ENCODE measurements around the gene FAM3A. TPM values are rescaled to one million over a fixed set of nuclear protein-coding genes. Genes with fewer than 3 reads are reported as not detected.

The FAM3A gene
- total RNA-seq, 4 donors from 2014 or later: 40.9 to 76.5 (median 55.7) TPM

- Histone ChIP-seq H3K9me3 (no peaks in the 10 kb centered on the region), H3K4me3 (no peak overlapping the region), H3K4me1 (peaks cover 0 to under 1% (median 0%) of the 10 kb centered on the region in 4 donors), H3K27me3 (no peaks in the 10 kb centered on the region), H3K36me3 (no peaks in the 10 kb centered on the region), H3K27ac (no peak overlapping the region)
- 61 to 83% methylated on average over 3 of the region's 3 CpGs for WGBS, 2 donors
- no peak for DNase-seq (ENCODE audit: low spot score in 2 of 2)
- TF ChIP-seq, protein P1, sequence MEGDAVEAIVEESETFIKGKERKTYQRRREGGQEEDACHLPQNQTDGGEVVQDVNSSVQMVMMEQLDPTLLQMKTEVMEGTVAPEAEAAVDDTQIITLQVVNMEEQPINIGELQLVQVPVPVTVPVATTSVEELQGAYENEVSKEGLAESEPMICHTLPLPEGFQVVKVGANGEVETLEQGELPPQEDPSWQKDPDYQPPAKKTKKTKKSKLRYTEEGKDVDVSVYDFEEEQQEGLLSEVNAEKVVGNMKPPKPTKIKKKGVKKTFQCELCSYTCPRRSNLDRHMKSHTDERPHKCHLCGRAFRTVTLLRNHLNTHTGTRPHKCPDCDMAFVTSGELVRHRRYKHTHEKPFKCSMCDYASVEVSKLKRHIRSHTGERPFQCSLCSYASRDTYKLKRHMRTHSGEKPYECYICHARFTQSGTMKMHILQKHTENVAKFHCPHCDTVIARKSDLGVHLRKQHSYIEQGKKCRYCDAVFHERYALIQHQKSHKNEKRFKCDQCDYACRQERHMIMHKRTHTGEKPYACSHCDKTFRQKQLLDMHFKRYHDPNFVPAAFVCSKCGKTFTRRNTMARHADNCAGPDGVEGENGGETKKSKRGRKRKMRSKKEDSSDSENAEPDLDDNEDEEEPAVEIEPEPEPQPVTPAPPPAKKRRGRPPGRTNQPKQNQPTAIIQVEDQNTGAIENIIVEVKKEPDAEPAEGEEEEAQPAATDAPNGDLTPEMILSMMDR (IDR thresholded peaks at IDR 0.05): no peak
Measured at GRCh38 chrX:154494715-154495114, 21.3 kb downstream of the FAM3A start.

GRCh38 chrX:154490414-154491083, 25.5 kb downstream of the FAM3A start, which contains the start of gene SLC10A3:
Gene SLC10A3 (minus strand): TSS chrX:154490629. CDS start chrX:154488940, 1,689 bp downstream.
- peak within 1 kb of the TSS; percentile 47 to 85 (median 62) for H3K4me3 ChIP-seq
- H3K27me3 ChIP-seq: no peaks in the 10 kb centered on the region
- no peaks in the 10 kb centered on the region for H3K9me3 ChIP-seq
- H3K4me1 ChIP-seq: peaks cover 0 to 28% (median 1%) of the 10 kb centered on the region in 4 donors
- WGBS, 2 donors: 25% methylated on average over 39 of the region's 71 CpGs; no CpG with 5 or more reads in 1 of the 2 donors
- peak; percentile 74 to 80 for DNase-seq (ENCODE audit: low spot score in 2 of 2)
- peak within 1 kb of the TSS; percentile 83 to 97 (median 92) for H3K27ac ChIP-seq
- TF ChIP-seq EP300 (IDR thresholded peaks at IDR 0.05) (peak in 1 of 2 donors; percentile 96), POLR2A (IDR thresholded peaks at IDR 0.05) (peak; percentile 47 to 86)
- TF ChIP-seq, protein P1 (IDR thresholded peaks at IDR 0.05): peak in 1 of 5 experiments; percentile 7
- peaks cover 0 to 12% (median 0%) of the 10 kb centered on the region in 3 donors for H3K36me3 ChIP-seq

GRCh38 chrX:154490021-154490413, 26.0 kb downstream of the FAM3A start:
- whole genome bisulfite sequencing, 2 donors: 20 to 21% methylated on average over 1 to 15 of the region's 19 CpGs
- Histone ChIP-seq H3K27me3 (no peaks in the 10 kb centered on the region), H3K27ac (peak overlapping the region; percentile 79 to 97 (median 92)), H3K4me3 (peak overlapping the region; percentile 34 to 85 (median 62)), H3K4me1 (peaks cover 0 to 33% (median 6%) of the 10 kb centered on the region in 4 donors), H3K36me3 (peaks cover 0 to 15% (median 0%) of the 10 kb centered on the region in 3 donors), H3K9me3 (no peaks in the 10 kb centered on the region)
- no peak for TF ChIP-seq POLR2A (IDR thresholded peaks at IDR 0.05)
- no peak for DNase-seq (ENCODE audit: low spot score in 2 of 2)

DNA sequence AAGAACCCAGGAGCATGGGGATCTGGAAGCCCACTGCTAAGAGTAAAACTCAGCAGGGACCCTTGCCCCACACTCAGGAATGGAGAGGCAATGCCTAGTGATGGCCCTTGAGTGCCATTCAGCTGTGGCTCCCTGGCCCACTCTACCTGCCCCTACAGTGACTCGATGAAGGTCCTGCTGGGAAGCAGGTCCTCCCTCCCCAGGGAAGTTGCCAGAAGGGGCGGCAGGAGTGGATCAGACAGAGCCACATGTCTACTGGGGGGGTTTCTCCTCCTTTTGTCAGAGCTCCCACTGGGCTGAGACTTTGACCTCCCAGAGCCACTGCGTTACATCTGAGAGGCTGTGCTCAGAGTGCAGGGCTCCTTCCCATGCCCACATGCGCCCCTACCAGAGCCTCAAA, 26.9 kb downstream of the FAM3A start:
- no peaks in the 10 kb centered on the region for H3K27me3 ChIP-seq
- WGBS, 2 donors: 79% methylated on average over 4 of the region's 4 CpGs; no CpG with 5 or more reads in 1 of the 2 donors
- no peak for DNase-seq (ENCODE audit: low spot score in 2 of 2)
- peaks cover 0 to 23% (median 0%) of the 10 kb centered on the region in 3 donors for H3K36me3 ChIP-seq
- TF ChIP-seq POLR2A (IDR thresholded peaks at IDR 0.05) (no peak), EP300 (IDR thresholded peaks at IDR 0.05) (no peak)
- TF ChIP-seq, protein P1 (IDR thresholded peaks at IDR 0.05): no peak
- peak overlapping the region; percentile 79 to 97 (median 92) for H3K27ac ChIP-seq
- H3K9me3 ChIP-seq: no peaks in the 10 kb centered on the region
- peak overlapping the region in 1 of 4 donors; percentile 85 for H3K4me3 ChIP-seq
- peaks cover 0 to 40% (median 8%) of the 10 kb centered on the region in 4 donors for H3K4me1 ChIP-seq

DNA sequence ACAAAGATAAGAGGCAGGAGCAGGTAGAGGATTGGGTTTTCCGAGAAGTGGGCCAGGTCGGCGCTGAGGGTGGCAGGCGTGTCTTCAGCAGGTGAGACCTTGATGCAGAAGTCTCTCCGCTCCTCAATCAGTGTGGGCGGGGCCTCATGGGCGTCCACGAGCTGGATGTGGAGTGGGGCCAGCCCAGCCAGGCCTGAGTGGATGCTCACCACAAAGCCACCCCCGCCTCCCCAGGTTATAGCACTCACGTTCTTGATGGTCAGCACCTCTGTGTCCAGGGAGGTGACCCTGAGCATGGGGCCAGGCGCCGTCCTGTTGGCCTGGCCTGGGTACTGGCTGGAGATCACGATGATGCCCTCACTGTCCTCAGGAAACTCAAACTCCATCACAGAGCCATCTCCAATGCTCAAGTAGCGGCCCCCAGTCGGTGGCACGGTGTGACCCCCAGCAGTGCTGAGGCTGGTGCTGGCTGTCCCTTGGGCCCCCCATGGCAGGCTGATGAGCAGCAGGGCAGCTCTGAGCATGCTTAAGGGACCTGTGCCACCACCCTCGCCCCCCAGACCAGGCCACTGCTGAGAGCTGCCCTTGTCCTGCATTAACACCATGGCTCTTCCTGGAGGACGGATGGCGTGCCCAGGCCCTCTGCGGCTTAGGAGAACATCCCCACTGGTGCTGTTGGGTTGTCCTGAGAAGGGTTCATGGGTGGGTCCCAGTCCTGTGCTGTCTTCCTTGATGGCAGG, 27.5 kb downstream of the FAM3A start:
- H3K27ac ChIP-seq: no peak overlapping the region
- H3K4me3 ChIP-seq: no peak overlapping the region
- peaks cover 0 to 26% (median 0%) of the 10 kb centered on the region in 3 donors for H3K36me3 ChIP-seq
- H3K4me1 ChIP-seq: peaks cover 0 to 40% (median 8%) of the 10 kb centered on the region in 4 donors
- no peak for DNase-seq (ENCODE audit: low spot score in 2 of 2)
- WGBS, 2 donors: 90% methylated on average over 15 of the region's 20 CpGs; no CpG with 5 or more reads in 1 of the 2 donors
- no peaks in the 10 kb centered on the region for H3K27me3 ChIP-seq
- H3K9me3 ChIP-seq: no peaks in the 10 kb centered on the region
- TF ChIP-seq, protein P1 (IDR thresholded peaks at IDR 0.05): no peak
- TF ChIP-seq EP300 (IDR thresholded peaks at IDR 0.05) (no peak), POLR2A (IDR thresholded peaks at IDR 0.05) (no peak)

All from tibial nerve (tissue), 4 donors.